GM21723 (cell line): ENCODE data around the gene CDKN1B.

Experiments
- ATAC-seq: cut with Tn5 transposase; IDR thresholded peaks from one replicate; pipeline ENCODE4 v1.9.1; 2021; ENCODE audit warnings: mild to moderate bottlenecking, moderate library complexity; ENCODE audit not compliant: unreplicated experiment

CDKN1B gene

DNA sequence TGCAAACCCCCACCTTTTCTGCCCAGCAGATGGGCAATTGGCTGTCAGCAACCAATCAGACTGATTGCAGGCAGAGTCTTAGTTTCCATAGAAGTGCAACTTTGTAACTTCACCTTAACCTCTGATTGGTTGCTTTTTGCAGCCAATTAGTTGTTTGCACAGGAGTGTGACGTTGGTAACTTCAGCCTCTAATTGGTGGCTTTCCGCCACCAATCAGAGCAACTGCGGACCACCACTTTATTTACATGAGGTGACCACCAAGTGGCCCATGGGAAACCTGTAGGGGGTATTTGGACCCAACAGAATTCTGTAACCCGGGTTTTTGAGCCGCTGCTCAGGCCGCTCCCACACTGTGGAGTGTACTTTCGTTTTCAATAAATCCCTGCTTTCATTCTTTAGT is 32.3 kb downstream of the CDKN1B start:
- ATAC-seq: no peak

- ATAC-seq: no peak
Measured at GRCh38 chr12:12755923-12756322, 38.8 kb downstream of the CDKN1B start.

- no peak for ATAC-seq
Measured at GRCh38 chr12:12757121-12757520, 40.0 kb downstream of the CDKN1B start.

GRCh38 chr12:12759234-12759915 is 42.2 kb downstream of the CDKN1B start:
- ATAC-seq: no peak

- no peak for ATAC-seq
Measured at GRCh38 chr12:12764824-12765223, 47.7 kb downstream of the CDKN1B start.

GRCh38 chr12:12770262-12770661 is 53.1 kb downstream of the CDKN1B start:
- ATAC-seq: no peak
